ENCODE data around the gene MRPL28. TPM values are rescaled to one million over a fixed set of nuclear protein-coding genes. Genes with fewer than 3 reads are reported as not detected.
"Not testable (repeated sequence)": the region's sequence is repeated elsewhere in the genome, so short reads cannot be mapped to it uniquely, and the experiment has no call there.

MRPL28 gene
- total and polyA plus RNA-seq, 2 experiments from 2014 or later, result 242 to 290 TPM

GRCh38 chr16:342455-343213 lies 27.7 kb downstream of the MRPL28 start:
- TF ChIP-seq CTCF (IDR thresholded peaks at IDR 0.05; ENCODE audit: low read depth, low read length), result no peak

GRCh38 chr16:341974-342336 lies 28.4 kb downstream of the MRPL28 start:
- not testable (repeated sequence) for H3K27ac ChIP-seq; H3K36me3 ChIP-seq; H3K4me3 ChIP-seq; H3K27me3 ChIP-seq; H3K4me1 ChIP-seq (ENCODE audit: low read depth); H3K9me3 ChIP-seq (ENCODE audit: low read depth); DNase-seq (ENCODE audit: low read depth in 1 of 2, low spot score in 1 of 2)

More at GRCh38 chr16:342455-343213, 27.7 kb downstream of the MRPL28 start:
- Histone ChIP-seq H3K27ac (no peak overlapping the region), H3K9me3 (ENCODE audit: low read depth) (no peaks in the 10 kb centered on the region), H3K27me3 (no peaks in the 10 kb centered on the region), H3K4me3 (no peak overlapping the region), H3K4me1 (ENCODE audit: low read depth) (peaks cover under 1% of the 10 kb centered on the region), H3K36me3 (no peaks in the 10 kb centered on the region)
- no peak for DNase-seq (ENCODE audit: low read depth in 1 of 2, low spot score in 1 of 2)

- not testable (repeated sequence) for H3K4me1 ChIP-seq (ENCODE audit: low read depth); DNase-seq (ENCODE audit: low read depth in 1 of 2, low spot score in 1 of 2); H3K9me3 ChIP-seq (ENCODE audit: low read depth); H3K4me3 ChIP-seq; H3K36me3 ChIP-seq; H3K27ac ChIP-seq; H3K27me3 ChIP-seq
Observed at GRCh38 chr16:341095-341973, 29.0 kb downstream of the MRPL28 start.

GRCh38 chr16:340370-341091 lies 29.8 kb downstream of the MRPL28 start:
- no peak for DNase-seq (ENCODE audit: low read depth in 1 of 2, low spot score in 1 of 2)
- no peak for TF ChIP-seq CTCF (IDR thresholded peaks at IDR 0.05; ENCODE audit: low read depth, low read length)

GRCh38 chr16:339680-340079 lies 30.7 kb downstream of the MRPL28 start:
- Histone ChIP-seq H3K4me3 (no peak overlapping the region), H3K27ac (no peak overlapping the region), H3K4me1 (ENCODE audit: low read depth) (no peaks in the 10 kb centered on the region), H3K27me3 (no peaks in the 10 kb centered on the region), H3K36me3 (no peaks in the 10 kb centered on the region), H3K9me3 (ENCODE audit: low read depth) (no peaks in the 10 kb centered on the region)
- DNase-seq (ENCODE audit: low read depth in 1 of 2, low spot score in 1 of 2), result no peak
- TF ChIP-seq CTCF (IDR thresholded peaks at IDR 0.05; ENCODE audit: low read depth, low read length), result no peak

More at GRCh38 chr16:340370-341091, 29.8 kb downstream of the MRPL28 start:
- H3K4me1 ChIP-seq (ENCODE audit: low read depth), result no peaks in the 10 kb centered on the region
- no peaks in the 10 kb centered on the region for H3K36me3 ChIP-seq
- H3K4me3 ChIP-seq, result no peak overlapping the region
- H3K27me3 ChIP-seq, result no peaks in the 10 kb centered on the region
- no peak overlapping the region for H3K27ac ChIP-seq
- no peaks in the 10 kb centered on the region for H3K9me3 ChIP-seq (ENCODE audit: low read depth)

- no peaks in the 10 kb centered on the region for H3K36me3 ChIP-seq
- no peaks in the 10 kb centered on the region for H3K4me1 ChIP-seq (ENCODE audit: low read depth)
- H3K9me3 ChIP-seq (ENCODE audit: low read depth), result no peaks in the 10 kb centered on the region
- H3K4me3 ChIP-seq, result no peak overlapping the region
- no peak overlapping the region for H3K27ac ChIP-seq
- no peaks in the 10 kb centered on the region for H3K27me3 ChIP-seq
- no peak for DNase-seq (ENCODE audit: low read depth in 1 of 2, low spot score in 1 of 2)
- no peak for TF ChIP-seq CTCF (IDR thresholded peaks at IDR 0.05; ENCODE audit: low read depth, low read length)
Observed at GRCh38 chr16:337975-338575, 32.3 kb downstream of the MRPL28 start.
